H9 (cell line): ENCODE results near the gene CAPN5. TPM values are rescaled to one million over a fixed set of nuclear protein-coding genes. Genes with fewer than 3 reads are reported as not detected.

Experiments
- DNase-seq: peaks from one replicate; pipeline ENCODE4 v3.0.0-alpha.2; 2017
- H2AFZ ChIP-seq: one replicate; pipeline ENCODE4 v1.6.1; 2013; ENCODE audit warnings: mild to moderate bottlenecking, low read length, control low read depth, moderate library complexity
- H2AK5ac ChIP-seq: 2 replicates; pipeline ENCODE4 v1.6.1; 2013; ENCODE audit warnings: low read length, control low read depth, mixed read lengths; ENCODE audit not compliant: insufficient read length
- H2BK120ac ChIP-seq: one replicate; pipeline ENCODE4 v1.6.1; 2013; ENCODE audit warnings: low read depth, mild to moderate bottlenecking, low read length, control low read depth, inconsistent platforms; ENCODE audit not compliant: poor library complexity, severe bottlenecking
- H2BK12ac ChIP-seq: 2 replicates; pipeline ENCODE4 v1.6.1; 2013; ENCODE audit warnings: low read length, control low read depth, mixed read lengths, low read depth; ENCODE audit not compliant: insufficient read length
- H2BK15ac ChIP-seq: 2 replicates; pipeline ENCODE4 v1.6.1; 2013; ENCODE audit warnings: low read depth, low read length, control low read depth
- H2BK20ac ChIP-seq: one replicate; pipeline ENCODE4 v1.6.1; 2013; ENCODE audit warnings: low read depth, mild to moderate bottlenecking, low read length, control low read depth, inconsistent platforms; ENCODE audit not compliant: poor library complexity, severe bottlenecking
- H2BK5ac ChIP-seq: 2 replicates; pipeline ENCODE4 v1.6.1; 2013; ENCODE audit warnings: low read length, control low read depth, mixed read lengths; ENCODE audit not compliant: insufficient read length
- H3K14ac ChIP-seq: 2 replicates; pipeline ENCODE4 v1.6.1; 2013; ENCODE audit warnings: low read length, control low read depth; ENCODE audit not compliant: insufficient read depth
- H3K18ac ChIP-seq: 2 replicates; pipeline ENCODE4 v1.6.1; 2013; ENCODE audit warnings: low read depth, mild to moderate bottlenecking, mixed read lengths, low read length, control low read depth; ENCODE audit not compliant: insufficient read length
- H3K23ac ChIP-seq: 2 replicates; pipeline ENCODE4 v1.6.1; 2013; ENCODE audit warnings: low read length, control low read depth, mixed read lengths, low read depth; ENCODE audit not compliant: insufficient read length
- H3K23me2 ChIP-seq: 2 replicates; pipeline ENCODE4 v1.6.1; 2013; ENCODE audit warnings: low read depth, mild to moderate bottlenecking, mixed read lengths, low read length, control low read depth; ENCODE audit not compliant: insufficient read length, poor library complexity, severe bottlenecking
- H3K27ac ChIP-seq: 2 replicates; pipeline ENCODE4 v1.5.1; 2013; ENCODE audit warnings: low read length, control low read depth, mixed read lengths, low read depth; ENCODE audit not compliant: insufficient read length
- H3K27me3 ChIP-seq: 2 replicates; pipeline ENCODE4 v1.6.1; 2013; ENCODE audit warnings: low read length, control low read depth, inconsistent platforms; ENCODE audit not compliant: insufficient read depth
- H3K4ac ChIP-seq: 2 replicates; pipeline ENCODE4 v1.6.1; 2013; ENCODE audit warnings: low read depth, mild to moderate bottlenecking, control low read depth, inconsistent platforms, low read length, moderate library complexity
- H3K4me1 ChIP-seq: 2 replicates; pipeline ENCODE4 v1.6.1; 2013; ENCODE audit warnings: low read length, control low read depth, inconsistent platforms; ENCODE audit not compliant: insufficient read depth
- H3K4me2 ChIP-seq: 2 replicates; pipeline ENCODE4 v1.6.1; 2013; ENCODE audit warnings: low read length, control low read depth, mixed read lengths; ENCODE audit not compliant: insufficient read length, insufficient read depth
- H3K56ac ChIP-seq: 2 replicates; pipeline ENCODE4 v1.6.1; 2013; ENCODE audit warnings: low read depth, mild to moderate bottlenecking, mixed read lengths, low read length, control low read depth; ENCODE audit not compliant: insufficient read length
- H3K79me1 ChIP-seq: 2 replicates; pipeline ENCODE4 v1.6.1; 2013; ENCODE audit warnings: low read depth, mild to moderate bottlenecking, moderate library complexity, low read length, control low read depth, inconsistent platforms; ENCODE audit not compliant: insufficient read depth, poor library complexity, severe bottlenecking
- H3K79me2 ChIP-seq: 2 replicates; pipeline ENCODE4 v1.6.1; 2013; ENCODE audit warnings: low read length, control low read depth, inconsistent platforms; ENCODE audit not compliant: insufficient read depth
- H3K9ac ChIP-seq: 2 replicates; pipeline ENCODE4 v1.6.1; 2013; ENCODE audit warnings: low read length, control low read depth, mixed read lengths; ENCODE audit not compliant: insufficient read length; ENCODE audit errors: extremely low read depth
- H3K9me3 ChIP-seq: one replicate; pipeline ENCODE4 v1.6.1; 2013; ENCODE audit warnings: low read depth, low read length, inconsistent platforms; ENCODE audit not compliant: control insufficient read depth
- H3T11ph ChIP-seq: one replicate; pipeline ENCODE4 v1.6.1; 2013; ENCODE audit warnings: mild to moderate bottlenecking, low read length, control low read depth, inconsistent platforms
- H4K20me1 ChIP-seq: one replicate; pipeline ENCODE4 v1.6.1; 2013; ENCODE audit not compliant: control insufficient read depth, insufficient read length, insufficient read depth
- H4K5ac ChIP-seq: 2 replicates; pipeline ENCODE4 v1.6.1; 2013; ENCODE audit warnings: low read depth, mild to moderate bottlenecking, mixed read lengths, low read length, control low read depth; ENCODE audit not compliant: insufficient read length
- H4K8ac ChIP-seq: replicated peaks from 2 replicates; pipeline ENCODE4 v1.6.1; 2013; ENCODE audit warnings: low read length, control low read depth, mixed read lengths, low read depth; ENCODE audit not compliant: insufficient read length
- H4K91ac ChIP-seq: 2 replicates; pipeline ENCODE4 v1.6.1; 2013; ENCODE audit warnings: low read depth, mild to moderate bottlenecking, moderate library complexity, mixed read lengths, low read length, control low read depth; ENCODE audit not compliant: insufficient read length
- H3K27ac Mint-ChIP-seq, 3 experiments: 2 replicates in 2 of 3; 3 replicates in 1 of 3; pipeline ENCODE4 v1.8.0; 2020 to 2021; ENCODE audit warnings: mixed read lengths in 3 of 3, mild to moderate bottlenecking in 1 of 3, moderate library complexity in 1 of 3
- H3K27me3 Mint-ChIP-seq: 2 replicates; pipeline ENCODE4 v1.8.0; 2021; ENCODE audit warnings: low read depth, mild to moderate bottlenecking, moderate library complexity, mixed read lengths
- H3K36me3 Mint-ChIP-seq, 3 experiments: 2 replicates in 2 of 3; 3 replicates in 1 of 3; pipeline ENCODE4 v1.8.0; 2020 to 2021; ENCODE audit warnings: low read depth in 3 of 3, mixed read lengths in 3 of 3; ENCODE audit not compliant: insufficient read depth in 1 of 3
- H3K4me1 Mint-ChIP-seq, 2 experiments: 2 replicates each; pipeline ENCODE4 v1.8.0; 2020; ENCODE audit warnings: mixed read lengths in 2 of 2
- H3K4me3 Mint-ChIP-seq, 2 experiments: 2 replicates in 1 of 2; 3 replicates in 1 of 2; pipeline ENCODE4 v1.8.0; 2020 to 2021; ENCODE audit warnings: mild to moderate bottlenecking in 2 of 2, mixed read lengths in 2 of 2, moderate library complexity in 1 of 2
- H3K9me3 Mint-ChIP-seq, 2 experiments: 2 replicates in 1 of 2; 3 replicates in 1 of 2; pipeline ENCODE4 v1.8.0; 2020; ENCODE audit warnings: mild to moderate bottlenecking in 2 of 2, mixed read lengths in 2 of 2, moderate library complexity in 1 of 2
- CTCF ChIP-seq: fragments of 200-600 bp; sonication (generic); conservative IDR thresholded peaks from 3 replicates; pipeline ENCODE4 v1.8.0; 2021; ENCODE audit warnings: antibody characterized with exemption, mild to moderate bottlenecking
- WGBS: extraction: QIAGEN DNeasy Blood & Tissue Kit; methylation state at CpG from one replicate; pipeline ENCODE4 v1.1.7; 2013; ENCODE audit warnings: missing lambda C conversion rate, low lambda C conversion rate, mixed read lengths; ENCODE audit not compliant: insufficient read length; ENCODE audit errors: extremely low coverage; 5-methylcytosine and 5-hydroxymethylcytosine counted together
- total RNA-seq: library from RNA; stranded (reverse); gene quantifications from 2 replicates; pipeline ENCODE4 v1.2.1, GENCODE V29; 2021

CAPN5 gene
- total RNA-seq, 1 experiment from 2014 or later, result 16.7 TPM

- Histone ChIP-seq H3K9ac (peak overlapping the region; percentile 62), H3T11ph (no peak overlapping the region), H2AFZ (no peak overlapping the region), H3K27me3 (no peaks in the 10 kb centered on the region), H2AK5ac (no peak overlapping the region), H2BK12ac (no peak overlapping the region), H3K56ac (no peak overlapping the region), H3K4ac (no peak overlapping the region), H2BK120ac (no peak overlapping the region), H3K79me1 (no peaks in the 10 kb centered on the region), H4K20me1 (peaks cover 3% of the 10 kb centered on the region), H3K79me2 (no peaks in the 10 kb centered on the region), H2BK15ac (no peak overlapping the region), H3K14ac (peak overlapping the region; percentile 69), H3K23me2 (peaks cover 8% of the 10 kb centered on the region), H2BK20ac (no peak overlapping the region), H4K91ac (no peak overlapping the region), H3K4me2 (peak overlapping the region; percentile 94), H3K23ac (no peak overlapping the region), H3K18ac (peak overlapping the region; percentile 87), H2BK5ac (no peak overlapping the region), H4K8ac (no peak overlapping the region), H3K4me1 (peaks cover 2% of the 10 kb centered on the region; the same call in 1 of the 2 replicates), H3K27ac (no peak overlapping the region), H3K9me3 (no peaks in the 10 kb centered on the region), H4K5ac (no peak overlapping the region)
- TF ChIP-seq CTCF, result no peak
- Mint-ChIP-seq H3K27ac (peak overlapping the region in 2 of 3 experiments; percentile 59 to 78; a peak in 3 of 7 replicates), H3K9me3 (no peaks in the 10 kb centered on the region; a peak in 1 of 5 replicates), H3K4me3 (peak overlapping the region; percentile 74 to 83), H3K27me3 (peaks cover 20% of the 10 kb centered on the region), H3K4me1 (peaks cover 23 to 28% of the 10 kb centered on the region in 2 experiments), H3K36me3 (no peaks in the 10 kb centered on the region)
- no CpG with 5 or more reads among the region's 47 CpGs for WGBS
- peak; percentile 86 for DNase-seq
Observed at GRCh38 chr11:77147668-77148321, 81.0 kb downstream of the CAPN5 start.
